ENCODE measurements around the gene BCL2L13.

BCL2L13 gene

DNA sequence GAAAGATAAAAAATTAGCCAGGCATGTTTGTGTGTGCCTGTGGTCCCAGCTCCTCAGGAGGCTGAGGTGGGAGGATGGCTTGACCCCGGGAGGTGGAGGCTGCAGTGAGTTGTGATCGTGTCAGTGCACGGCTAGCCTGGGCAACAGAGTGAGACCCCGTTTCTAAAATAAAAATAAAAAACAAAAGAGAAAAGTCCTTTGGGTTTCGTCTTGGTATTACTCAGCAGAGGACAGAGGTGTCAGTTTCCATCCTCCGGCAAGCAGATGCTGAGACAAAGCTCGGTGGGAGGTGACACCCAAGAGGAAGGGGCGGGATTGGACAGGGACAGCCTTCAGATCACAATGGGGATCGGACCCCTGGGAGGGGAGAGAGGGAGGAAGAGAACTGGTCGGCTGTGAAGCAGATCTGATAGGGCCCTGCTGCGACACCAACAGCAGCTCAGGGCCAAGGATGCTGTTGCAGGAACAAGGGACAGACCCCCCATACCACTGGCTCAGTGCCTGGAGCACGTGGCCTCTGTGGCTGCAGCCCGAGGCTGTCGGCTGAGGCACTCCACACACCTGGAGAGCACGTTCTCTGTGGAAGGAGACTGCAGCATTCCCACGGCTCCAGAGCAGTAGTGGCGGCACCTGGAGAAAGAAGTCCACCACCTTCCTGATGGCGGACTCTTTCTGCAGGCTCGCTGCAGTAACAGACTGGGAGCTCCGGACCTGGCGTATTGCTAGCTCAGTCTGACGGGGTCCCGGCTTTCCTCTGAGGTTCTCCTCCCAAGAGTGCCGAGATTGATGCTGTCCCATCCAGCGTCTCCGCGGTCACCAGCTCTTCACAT is 140.9 kb downstream of the BCL2L13 start:
- DNase-seq (ENCODE audit: low spot score), result no peak

DNA sequence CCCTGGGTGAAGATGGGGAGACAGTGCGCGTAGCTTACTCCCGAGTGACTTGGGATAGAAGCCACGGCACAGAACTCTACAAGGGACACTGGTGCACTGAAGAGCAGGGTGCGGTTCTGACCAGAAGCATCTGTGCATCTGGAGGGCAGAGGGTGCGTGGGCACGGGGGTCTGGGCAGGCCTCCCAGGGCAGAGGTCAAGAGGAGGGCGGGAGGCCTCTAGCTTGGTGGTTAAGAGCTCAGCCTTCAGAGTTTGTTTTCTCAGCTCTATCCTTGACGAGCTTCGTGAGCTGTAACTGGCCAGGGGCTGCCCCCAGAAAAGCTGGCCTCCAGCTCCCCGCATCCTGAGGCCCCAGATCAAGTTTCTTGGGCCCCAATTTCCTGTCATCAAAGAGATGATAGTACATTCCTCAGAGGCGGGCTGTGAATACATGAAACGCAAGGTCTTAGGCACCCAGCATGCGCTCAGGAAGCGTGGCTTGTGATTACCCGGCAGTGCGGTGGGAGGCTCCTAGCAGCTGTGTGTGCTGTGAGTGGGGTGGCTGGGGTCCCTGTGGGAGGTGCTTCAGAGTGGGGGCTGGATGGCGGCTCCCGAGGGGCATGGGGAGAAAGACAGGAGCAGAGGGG is 141.7 kb downstream of the BCL2L13 start:
- DNase-seq (ENCODE audit: low spot score), result no peak
